GM21529 (cell line): ENCODE results near the gene CCNG1.

Source experiments
- ATAC-seq: cut with Tn5 transposase; IDR thresholded peaks from one replicate; pipeline ENCODE4 v1.9.1; 2021; ENCODE audit not compliant: unreplicated experiment

CCNG1 gene

DNA sequence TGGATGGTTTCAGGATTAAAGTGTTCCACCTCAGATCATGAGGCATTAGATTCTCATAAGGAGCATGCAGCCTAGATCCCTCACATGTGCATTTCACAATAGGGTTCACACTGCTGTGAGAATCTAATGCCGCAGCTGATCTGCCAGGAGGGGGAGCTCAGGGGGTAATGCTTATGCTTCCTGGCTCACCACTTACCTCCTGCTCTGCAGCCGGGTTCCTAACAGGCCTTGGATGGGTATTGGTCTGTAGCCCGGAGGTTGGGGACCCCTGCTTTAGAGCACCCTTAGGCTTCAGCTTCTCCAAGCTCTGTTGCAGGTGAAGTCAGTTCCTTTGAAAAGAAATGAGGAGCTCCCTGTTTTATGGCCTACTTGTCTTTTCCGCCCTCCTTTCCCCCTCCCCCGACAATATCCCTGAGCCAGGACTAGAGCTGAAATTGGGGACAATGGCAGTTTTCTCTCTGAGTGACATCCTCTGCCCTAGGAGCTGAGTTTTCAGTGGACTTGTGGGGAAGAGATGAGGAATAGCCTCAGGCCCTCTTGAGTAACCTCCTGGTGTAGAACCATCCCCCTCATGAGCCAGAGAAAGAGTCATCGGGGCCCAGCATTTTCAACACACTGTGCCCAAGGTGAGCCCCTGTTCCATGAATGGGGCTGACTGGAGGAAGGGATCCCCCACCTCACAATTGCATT, 51.8 kb downstream of the CCNG1 start:
- ATAC-seq: peak; percentile 40

DNA sequence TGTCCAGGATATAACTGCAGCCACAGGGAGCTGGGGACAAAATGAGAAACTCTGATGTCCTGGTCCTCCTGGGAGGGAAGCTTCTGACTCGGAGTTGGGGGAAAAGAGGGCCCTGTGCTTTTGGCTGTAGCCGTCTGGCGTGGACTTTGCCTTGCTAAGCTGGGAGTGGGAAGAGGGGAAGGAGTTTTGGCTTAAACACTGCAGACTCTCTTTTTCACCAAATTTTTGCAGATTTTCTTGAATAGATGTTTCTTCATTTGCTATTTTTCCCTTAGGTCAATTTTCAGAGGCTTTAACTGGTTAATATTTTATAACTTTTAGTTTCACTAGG, 52.3 kb downstream of the CCNG1 start:
- ATAC-seq: no peak
